IPS-NIHi11 (cell line): ENCODE data around the gene BTNL2.
"Not testable (repeated sequence)": the region's sequence is repeated elsewhere in the genome, so short reads cannot be mapped to it uniquely, and the experiment has no call there.

Source experiments
- DNase-seq: peaks from one replicate; pipeline ENCODE4 v3.0.0; 2012; ENCODE audit warnings: mixed read lengths, low spot score

Gene BTNL2

DNA sequence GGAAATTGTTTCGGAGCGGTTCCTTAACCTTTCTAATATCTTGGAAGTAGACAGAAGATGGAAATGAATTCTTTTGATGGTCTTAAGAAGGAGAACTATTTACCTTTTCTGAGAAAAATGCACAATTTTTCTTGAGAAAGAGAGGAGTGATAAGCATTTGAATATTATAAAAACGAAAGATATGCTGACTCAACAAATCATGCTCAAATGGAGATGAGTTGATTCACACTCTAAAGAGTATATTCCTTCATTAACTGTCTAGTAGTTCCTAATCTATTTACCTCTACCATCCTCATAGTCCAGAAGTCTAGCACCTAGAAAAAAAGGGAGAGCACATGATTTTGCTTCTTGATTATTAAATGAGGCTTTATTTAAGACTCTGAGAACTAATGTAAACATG, 39.3 kb downstream of the BTNL2 start:
- no peak for DNase-seq

DNA sequence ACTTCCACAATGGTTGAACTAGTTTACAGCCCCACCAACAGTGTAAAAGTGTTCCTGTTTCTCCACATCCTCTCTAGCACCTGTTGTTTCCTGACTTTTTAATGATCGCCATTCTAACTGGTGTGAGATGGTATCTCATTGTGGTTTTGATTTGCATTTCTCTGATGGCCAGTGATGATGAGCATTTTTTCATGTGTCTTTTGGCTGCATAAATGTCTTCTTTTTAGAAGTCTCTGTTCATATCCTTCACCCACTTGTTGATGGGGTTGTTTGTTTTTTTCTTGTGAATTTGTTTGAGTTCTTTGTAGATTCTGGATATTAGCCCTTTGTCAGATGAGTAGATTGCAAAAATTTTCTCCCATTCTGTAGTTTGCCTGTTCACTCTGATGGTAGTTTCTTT, 47.8 kb downstream of the BTNL2 start:
- DNase-seq = not testable (repeated sequence)

DNA sequence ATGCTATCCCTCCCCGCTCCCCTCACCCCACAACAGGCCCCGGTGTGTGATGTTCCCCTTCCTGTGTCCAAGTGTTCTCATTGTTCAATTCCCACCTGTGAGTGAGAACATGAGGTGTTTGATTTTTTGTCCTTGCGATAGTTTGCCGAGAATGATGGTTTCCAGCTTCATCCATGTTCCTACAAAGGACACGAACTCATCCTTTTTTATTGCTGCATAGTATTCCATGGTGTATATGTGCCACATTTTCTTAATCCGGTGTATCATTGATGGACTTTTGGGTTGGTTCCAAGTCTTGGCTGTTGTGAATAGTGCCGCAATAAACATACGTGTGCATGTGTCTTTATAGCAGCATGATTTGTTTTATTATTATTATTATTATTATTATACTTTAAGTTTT, 48.4 kb downstream of the BTNL2 start:
- DNase-seq = not testable (repeated sequence)

DNA sequence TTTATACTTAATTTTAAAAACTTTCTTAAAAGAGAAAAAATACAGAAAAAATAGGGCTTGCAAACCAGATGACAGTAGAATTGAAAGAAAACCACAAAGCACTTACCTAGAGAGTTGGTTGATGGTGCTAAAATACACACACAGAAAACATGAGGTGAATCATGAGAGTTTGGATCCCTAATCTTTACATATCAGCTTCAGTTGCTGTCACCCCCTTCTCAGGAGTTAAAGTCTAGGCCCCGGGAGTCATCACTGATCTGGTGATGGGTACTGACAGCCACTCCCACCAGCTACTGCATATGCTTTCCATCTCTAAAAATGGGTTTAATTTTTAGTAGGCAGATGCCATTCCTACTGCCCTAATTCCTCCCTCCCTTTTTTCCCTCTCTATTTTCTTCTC, 52.0 kb downstream of the BTNL2 start:
- no peak for DNase-seq

DNA sequence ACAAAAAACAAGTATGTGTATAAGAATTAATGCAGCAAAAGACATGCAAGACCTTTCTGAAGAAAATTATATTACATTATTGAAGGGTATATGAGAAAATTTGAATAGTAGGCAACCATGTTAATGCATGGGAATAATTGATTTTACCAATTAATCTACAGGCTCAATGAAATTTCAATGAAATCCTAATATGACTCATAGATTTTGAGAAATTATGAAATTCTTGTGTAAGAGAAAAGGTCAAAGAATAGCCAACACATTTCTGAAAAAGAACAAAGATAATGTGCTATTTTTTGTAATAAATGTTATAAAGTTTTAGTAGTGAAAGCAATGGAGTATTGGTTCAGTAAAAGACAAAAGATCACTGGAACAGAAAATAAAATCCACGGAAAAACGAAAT, 53.6 kb downstream of the BTNL2 start:
- no peak for DNase-seq
